Measurements from ENCODE around the gene FAM120B. TPM values are rescaled to one million over a fixed set of nuclear protein-coding genes. Genes with fewer than 3 reads are reported as not detected.

Gene FAM120B
- total RNA-seq, 1 experiment from 2014 or later: 25.2 TPM

GRCh38 chr6:170290296-170291128 lies 16.0 kb upstream of the FAM120B start, which contains the start of gene DLL1:
Gene DLL1 (minus strand): TSS chr6:170291078. CDS start chr6:170290139, 939 bp downstream.
- Histone ChIP-seq H3K79me2 (ENCODE audit: insufficient read depth, low read length) (no peaks in the 10 kb centered on the region), H2AFZ (ENCODE audit: low read depth, low read length, poor library complexity, severe bottlenecking) (peak within 1 kb of the TSS; percentile 54), H3K9me3 (ENCODE audit: control insufficient read depth in 1 of 2, insufficient read depth in 1 of 2, low read depth in 1 of 2, low read length in 2 of 2) (no peaks in the 10 kb centered on the region), H3K27ac (ENCODE audit: low read depth, low read length) (peak within 1 kb of the TSS; percentile 32; the same call in 1 of the 2 replicates), H3K9ac (ENCODE audit: low read length) (peak within 1 kb of the TSS; percentile 68), H3K9me2 (ENCODE audit: insufficient read depth) (no peaks in the 10 kb centered on the region), H3K4me1 (ENCODE audit: control insufficient read depth in 1 of 2, insufficient read depth in 2 of 2, low read length in 2 of 2) (peaks cover 4 to 14% of the 10 kb centered on the region in 2 experiments; a peak in 3 of 4 replicates), H4K20me1 (ENCODE audit: insufficient read depth) (no peaks in the 10 kb centered on the region), H3K4me2 (ENCODE audit: low read length) (peak within 1 kb of the TSS; percentile 90), H3K36me3 (ENCODE audit: control insufficient read depth in 1 of 2, insufficient read depth in 2 of 2, low read length in 2 of 2) (no peaks in the 10 kb centered on the region; a peak in 1 of 4 replicates), H3K27me3 (ENCODE audit: insufficient read depth, low read length) (peaks cover 4% of the 10 kb centered on the region; the same call in 1 of the 2 replicates), H3K4me3 (replicated peaks in 1 of 2; ENCODE audit: low read depth in 1 of 2, low read length in 2 of 2) (peak within 1 kb of the TSS; percentile 67 to 77)
- TF ChIP-seq ZFX (IDR thresholded peaks at IDR 0.05) (peak; percentile 31), EGR1 (IDR thresholded peaks at IDR 0.05; ENCODE audit: low read depth) (no peak), POLR2AphosphoS5 (IDR thresholded peaks at IDR 0.05; ENCODE audit: low read depth, low read length) (peak; percentile 79)
- no peak for DNase-seq (ENCODE audit: low read depth, low spot score)
- intact Hi-C loops (cut with micrococcal nuclease): loop anchor here (10.0 kb wide), 1 partner anchor 234 kb away; no protein-coding TSS in a partner anchor
- RAD21 ChIA-PET (ENCODE audit: low non-redundant PET in 1 of 2, low total read pairs in 2 of 2, uncharacterized antibody in 2 of 2, unreplicated experiment in 2 of 2): interaction anchor here (0.6 to 0.7 kb wide), 2 partner anchors 16 to 331 kb away, joined by 3 read pairs; partner anchors contain the start of gene FAM120B (in 1 of the 2)
- POLR2A ChIA-PET: no interaction called here
- no TSS peak for BruUV-seq (replicated peaks)
- peak; percentile 79 for ATAC-seq
- CTCF ChIA-PET: interaction anchor here (0.8 to 1.2 kb wide), 2 partner anchors 30 to 340 kb away, joined by 3 read pairs; no protein-coding TSS in a partner anchor

- ChIA-PET POLR2A (no interaction called here), RAD21 (ENCODE audit: low non-redundant PET in 1 of 2, low total read pairs in 2 of 2, uncharacterized antibody in 2 of 2, unreplicated experiment in 2 of 2) (interaction anchor here in 1 of 2 experiments (0.7 kb wide), 1 partner anchor 15 kb away, joined by 3 read pairs; the partner anchor contains the start of gene FAM120B), CTCF (interaction anchor here (0.8 to 2.5 kb wide), 3 partner anchors 31 to 460 kb away, joined by 3 to 14 read pairs (median 3); no protein-coding TSS in a partner anchor)
- TF ChIP-seq FOSL1 (IDR thresholded peaks at IDR 0.05; ENCODE audit: low read depth) (no peak), ZNF274 (IDR thresholded peaks at IDR 0.05; ENCODE audit: low read depth, low read length) (no peak), TCF7L2 (IDR thresholded peaks at IDR 0.05; ENCODE audit: borderline replicate concordance, extremely low read depth, insufficient read depth, insufficient read length) (no peak)
- intact Hi-C loops (cut with micrococcal nuclease): loop anchor here (2.0 to 10.0 kb wide), 3 partner anchors 233 to 459 kb away; no protein-coding TSS in a partner anchor
- BruUV-seq (replicated peaks): no TSS peak
- Histone ChIP-seq H2AFZ (ENCODE audit: low read depth, low read length, poor library complexity, severe bottlenecking) (no peak overlapping the region), H3K9me2 (ENCODE audit: insufficient read depth) (no peaks in the 10 kb centered on the region), H3K79me2 (ENCODE audit: insufficient read depth, low read length) (no peaks in the 10 kb centered on the region), H3K4me1 (ENCODE audit: control insufficient read depth in 1 of 2, insufficient read depth in 2 of 2, low read length in 2 of 2) (peaks cover 4 to 21% of the 10 kb centered on the region in 2 experiments; a peak in 3 of 4 replicates), H3K9me3 (ENCODE audit: control insufficient read depth in 1 of 2, insufficient read depth in 1 of 2, low read depth in 1 of 2, low read length in 2 of 2) (no peaks in the 10 kb centered on the region), H3K9ac (ENCODE audit: low read length) (peak overlapping the region; percentile 40; the same call in 1 of the 2 replicates), H3K27me3 (ENCODE audit: insufficient read depth, low read length) (peaks cover 4% of the 10 kb centered on the region; the same call in 1 of the 2 replicates), H3K27ac (ENCODE audit: low read depth, low read length) (peak overlapping the region; percentile 27; the same call in 1 of the 2 replicates), H4K20me1 (ENCODE audit: insufficient read depth) (no peaks in the 10 kb centered on the region), H3K4me3 (replicated peaks in 1 of 2; ENCODE audit: low read depth in 1 of 2, low read length in 2 of 2) (peak overlapping the region; percentile 47 to 67), H3K36me3 (ENCODE audit: control insufficient read depth in 1 of 2, insufficient read depth in 2 of 2, low read length in 2 of 2) (no peaks in the 10 kb centered on the region; a peak in 1 of 4 replicates), H3K4me2 (ENCODE audit: low read length) (peak overlapping the region; percentile 90)
- peak; percentile 25; the same call in 1 of the 2 replicates for ATAC-seq
- no peak for DNase-seq (ENCODE audit: low read depth, low spot score)
Observed at GRCh38 chr6:170291271-170292110, 15.1 kb upstream of the FAM120B start.

Measured in HCT116 (cell line).